SK-N-SH (cell line): ENCODE data around the gene GUCY1A1.

Source experiments
- CHD2 ChIP-seq: fragments of 150-350 bp; IDR thresholded peaks from 2 replicates; pipeline ENCODE4 v1.6.1; 2018; ENCODE audit warnings: low read length; ENCODE audit not compliant: partially characterized antibody
- EP300 ChIP-seq, 2 experiments: IDR thresholded peaks; 2 replicates each; pipeline versions ENCODE4 v1.4.0 to v1.6.1; 2012; ENCODE audit warnings: borderline replicate concordance in 1 of 2, low read depth in 1 of 2, low read length in 1 of 2
- GABPA ChIP-seq: IDR thresholded peaks from 2 replicates; pipeline ENCODE4 v1.4.0; 2012; ENCODE audit warnings: low read depth, mild to moderate bottlenecking
- GATA2 ChIP-seq: sonication (generic); formaldehyde crosslinking; IDR thresholded peaks from 2 replicates; pipeline ENCODE4 v1.5.0; 2020; ENCODE audit warnings: mild to moderate bottlenecking, missing genetic modification reagents
- MXI1 ChIP-seq: IDR thresholded peaks from 2 replicates; pipeline ENCODE4 v1.6.1; 2012; ENCODE audit warnings: mild to moderate bottlenecking, low read depth, low read length, improper control_type of control experiment
- NRF1 ChIP-seq: IDR thresholded peaks from 2 replicates; pipeline ENCODE4 v1.6.1; 2012; ENCODE audit warnings: low read depth, mild to moderate bottlenecking, low read length
- RAD21 ChIP-seq: IDR thresholded peaks from 2 replicates; pipeline ENCODE4 v1.6.1; 2012; ENCODE audit warnings: mild to moderate bottlenecking, low read length
- RCOR1 ChIP-seq: fragments of 150-350 bp; IDR thresholded peaks from 2 replicates; pipeline ENCODE4 v1.6.1; 2017; ENCODE audit warnings: antibody characterized with exemption, low read length
- REST ChIP-seq: IDR thresholded peaks from 2 replicates; pipeline ENCODE4 v1.6.1; 2012; ENCODE audit warnings: mild to moderate bottlenecking, low read depth, low read length, moderate library complexity
- TAF1 ChIP-seq: IDR thresholded peaks from 2 replicates; pipeline ENCODE4 v1.6.1; 2012; ENCODE audit warnings: low read depth, mild to moderate bottlenecking, low read length, moderate library complexity, borderline replicate concordance
- TF ChIP-seq, protein P1 (sequence below): fragments of 200-600 bp; sonication (generic); IDR thresholded peaks from 2 replicates; pipeline ENCODE4 v1.6.1; 2017; ENCODE audit warnings: antibody characterized with exemption, mild to moderate bottlenecking, moderate library complexity
- TF ChIP-seq, protein P2 (sequence below): IDR thresholded peaks from 2 replicates; pipeline ENCODE4 v1.4.0; 2012; ENCODE audit warnings: low read depth, borderline replicate concordance
- TF ChIP-seq, protein P3 (sequence below): IDR thresholded peaks from 2 replicates; pipeline ENCODE4; 2012

GRCh38 chr4:155656025-155656424 is 10.6 kb upstream of the GUCY1A1 start:
- TF ChIP-seq, protein P1, sequence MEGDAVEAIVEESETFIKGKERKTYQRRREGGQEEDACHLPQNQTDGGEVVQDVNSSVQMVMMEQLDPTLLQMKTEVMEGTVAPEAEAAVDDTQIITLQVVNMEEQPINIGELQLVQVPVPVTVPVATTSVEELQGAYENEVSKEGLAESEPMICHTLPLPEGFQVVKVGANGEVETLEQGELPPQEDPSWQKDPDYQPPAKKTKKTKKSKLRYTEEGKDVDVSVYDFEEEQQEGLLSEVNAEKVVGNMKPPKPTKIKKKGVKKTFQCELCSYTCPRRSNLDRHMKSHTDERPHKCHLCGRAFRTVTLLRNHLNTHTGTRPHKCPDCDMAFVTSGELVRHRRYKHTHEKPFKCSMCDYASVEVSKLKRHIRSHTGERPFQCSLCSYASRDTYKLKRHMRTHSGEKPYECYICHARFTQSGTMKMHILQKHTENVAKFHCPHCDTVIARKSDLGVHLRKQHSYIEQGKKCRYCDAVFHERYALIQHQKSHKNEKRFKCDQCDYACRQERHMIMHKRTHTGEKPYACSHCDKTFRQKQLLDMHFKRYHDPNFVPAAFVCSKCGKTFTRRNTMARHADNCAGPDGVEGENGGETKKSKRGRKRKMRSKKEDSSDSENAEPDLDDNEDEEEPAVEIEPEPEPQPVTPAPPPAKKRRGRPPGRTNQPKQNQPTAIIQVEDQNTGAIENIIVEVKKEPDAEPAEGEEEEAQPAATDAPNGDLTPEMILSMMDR = no peak
- TF ChIP-seq GABPA (no peak), NRF1 (no peak), TAF1 (no peak), GATA2 (CRISPR knock-in tag) (no peak), REST (no peak), EP300 (IDR thresholded peaks at IDR 0.05; ENCODE audit: borderline replicate concordance in 1 of 2, low read depth in 1 of 2, low read length in 1 of 2) (no peak), RAD21 (no peak), CHD2 (no peak), RCOR1 (no peak), MXI1 (no peak)
- TF ChIP-seq, protein P2, sequence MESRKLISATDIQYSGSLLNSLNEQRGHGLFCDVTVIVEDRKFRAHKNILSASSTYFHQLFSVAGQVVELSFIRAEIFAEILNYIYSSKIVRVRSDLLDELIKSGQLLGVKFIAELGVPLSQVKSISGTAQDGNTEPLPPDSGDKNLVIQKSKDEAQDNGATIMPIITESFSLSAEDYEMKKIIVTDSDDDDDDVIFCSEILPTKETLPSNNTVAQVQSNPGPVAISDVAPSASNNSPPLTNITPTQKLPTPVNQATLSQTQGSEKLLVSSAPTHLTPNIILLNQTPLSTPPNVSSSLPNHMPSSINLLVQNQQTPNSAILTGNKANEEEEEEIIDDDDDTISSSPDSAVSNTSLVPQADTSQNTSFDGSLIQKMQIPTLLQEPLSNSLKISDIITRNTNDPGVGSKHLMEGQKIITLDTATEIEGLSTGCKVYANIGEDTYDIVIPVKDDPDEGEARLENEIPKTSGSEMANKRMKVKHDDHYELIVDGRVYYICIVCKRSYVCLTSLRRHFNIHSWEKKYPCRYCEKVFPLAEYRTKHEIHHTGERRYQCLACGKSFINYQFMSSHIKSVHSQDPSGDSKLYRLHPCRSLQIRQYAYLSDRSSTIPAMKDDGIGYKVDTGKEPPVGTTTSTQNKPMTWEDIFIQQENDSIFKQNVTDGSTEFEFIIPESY = no peak
- TF ChIP-seq, protein P3, sequence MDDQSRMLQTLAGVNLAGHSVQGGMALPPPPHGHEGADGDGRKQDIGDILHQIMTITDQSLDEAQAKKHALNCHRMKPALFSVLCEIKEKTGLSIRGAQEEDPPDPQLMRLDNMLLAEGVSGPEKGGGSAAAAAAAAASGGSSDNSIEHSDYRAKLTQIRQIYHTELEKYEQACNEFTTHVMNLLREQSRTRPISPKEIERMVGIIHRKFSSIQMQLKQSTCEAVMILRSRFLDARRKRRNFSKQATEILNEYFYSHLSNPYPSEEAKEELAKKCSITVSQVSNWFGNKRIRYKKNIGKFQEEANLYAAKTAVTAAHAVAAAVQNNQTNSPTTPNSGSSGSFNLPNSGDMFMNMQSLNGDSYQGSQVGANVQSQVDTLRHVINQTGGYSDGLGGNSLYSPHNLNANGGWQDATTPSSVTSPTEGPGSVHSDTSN = no peak
